ENCODE measurements around the gene RFX4.

- TF ChIP-seq CTCF (IDR thresholded peaks at IDR 0.05; ENCODE audit: insufficient read depth, low read length) = no peak
- TF ChIP-seq POLR2AphosphoS5 (IDR thresholded peaks at IDR 0.05; ENCODE audit: low read depth) = no peak
- no peak for TF ChIP-seq REST (IDR thresholded peaks at IDR 0.05; ENCODE audit: insufficient replicate concordance, low read depth)
These were observed 69.8 kb downstream of the RFX4 start for GRCh38 chr12:106652510-106653015.

All from HL-60 (cell line).